CD8-positive, alpha-beta memory T cell (primary cell): ENCODE measurements around the gene PPM1E. TPM values are rescaled to one million over a fixed set of nuclear protein-coding genes. Genes with fewer than 3 reads are reported as not detected.

Source experiments
- CTCF ChIA-PET: fragments of 350-600 bp; sonication (Branson Sonifier 250); formaldehyde crosslinking; loops from one replicate; lab custom pipeline; 2021; ENCODE audit warnings: antibody characterized with exemption; lab: Charles Lee
- POLR2A ChIA-PET: fragments of 350-600 bp; sonication (Branson Sonifier 250); formaldehyde crosslinking; loops from one replicate; lab custom pipeline; 2021; ENCODE audit warnings: antibody characterized with exemption; lab: Charles Lee
- DNase-seq, 5 donors: peaks; one replicate each; pipeline versions ENCODE4 v3.0.0 to v3.0.0-alpha.2; 2020 to 2022; ENCODE audit warnings: mixed read lengths in 1 of 5
- H3K27ac ChIP-seq: one replicate; pipeline ENCODE4 v1.7.0; 2013; ENCODE audit warnings: low read depth, mild to moderate bottlenecking, low read length, moderate library complexity
- H3K27me3 ChIP-seq: 2 replicates; pipeline ENCODE4 v1.7.0; 2013; ENCODE audit warnings: low read length, mild to moderate bottlenecking; ENCODE audit not compliant: insufficient read depth, poor library complexity, severe bottlenecking
- H3K36me3 ChIP-seq: 2 replicates; pipeline ENCODE4 v1.7.0; 2013; ENCODE audit warnings: mild to moderate bottlenecking, low read length, moderate library complexity; ENCODE audit not compliant: insufficient read depth
- H3K4me1 ChIP-seq: 2 replicates; pipeline ENCODE4 v1.7.0; 2013; ENCODE audit warnings: mild to moderate bottlenecking, low read length, moderate library complexity; ENCODE audit not compliant: insufficient read depth
- H3K4me3 ChIP-seq: 2 replicates; pipeline ENCODE4 v1.7.0; 2013; ENCODE audit warnings: mild to moderate bottlenecking, low read length
- H3K9me3 ChIP-seq: 2 replicates; pipeline ENCODE4 v1.7.0; 2013; ENCODE audit warnings: mild to moderate bottlenecking, low read length
- H3K27ac Mint-ChIP-seq, 8 donors: one replicate each; pipeline ENCODE4 v1.8.0; 2020 to 2021; ENCODE audit warnings: mixed read lengths in 8 of 8, mild to moderate bottlenecking in 6 of 8, inconsistent platforms in 3 of 8, moderate library complexity in 3 of 8
- H3K27me3 Mint-ChIP-seq, 2 donors: one replicate each; pipeline ENCODE4 v1.8.0; 2020 to 2021; ENCODE audit warnings: mixed read lengths in 2 of 2, mild to moderate bottlenecking in 1 of 2, moderate library complexity in 1 of 2
- H3K36me3 Mint-ChIP-seq, 3 donors: one replicate each; pipeline ENCODE4 v1.8.0; 2020 to 2021; ENCODE audit warnings: mixed read lengths in 3 of 3, inconsistent platforms in 1 of 3, mild to moderate bottlenecking in 1 of 3
- H3K4me1 Mint-ChIP-seq, 3 donors: one replicate each; pipeline ENCODE4 v1.8.0; 2020 to 2021; ENCODE audit warnings: mixed read lengths in 3 of 3, inconsistent platforms in 1 of 3, mild to moderate bottlenecking in 1 of 3
- H3K4me3 Mint-ChIP-seq, 7 donors: one replicate each; pipeline ENCODE4 v1.8.0; 2020 to 2021; ENCODE audit warnings: mixed read lengths in 7 of 7, mild to moderate bottlenecking in 6 of 7, moderate library complexity in 4 of 7, inconsistent platforms in 2 of 7
- H3K9me3 Mint-ChIP-seq, 5 donors: one replicate each; pipeline ENCODE4 v1.8.0; 2020 to 2022; ENCODE audit warnings: mixed read lengths in 5 of 5, mild to moderate bottlenecking in 3 of 5, moderate library complexity in 2 of 5, inconsistent platforms in 1 of 5
- polyA plus RNA-seq: library from polyadenylated mRNA; unstranded; fragments of 300-500 nt; fragmentation: Illumina TruSeq; gene quantifications from one replicate; pipeline ENCODE4 v1.2.3, GENCODE V29; 2021
- total RNA-seq, 2 experiments: library from RNA; stranded (reverse); gene quantifications; one replicate each; pipeline ENCODE4 v1.2.3, GENCODE V29; 2021

PPM1E gene
- total and polyA plus RNA-seq, 3 experiments from 2014 or later: 0.05 TPM; not detected in 2

GRCh38 chr17:58980706-58981481, 225.2 kb downstream of the PPM1E start:
- no peaks in the 10 kb centered on the region for H3K27me3 Mint-ChIP-seq
- no peaks in the 10 kb centered on the region for H3K4me1 Mint-ChIP-seq
- H3K36me3 Mint-ChIP-seq: peaks cover 0 to 5% (median under 1%) of the 10 kb centered on the region in 3 donors
- no peak for DNase-seq
- H3K9me3 Mint-ChIP-seq: no peaks in the 10 kb centered on the region
- H3K4me1 ChIP-seq: no peaks in the 10 kb centered on the region
- no peaks in the 10 kb centered on the region for H3K27me3 ChIP-seq
- H3K27ac Mint-ChIP-seq: no peak overlapping the region
- CTCF ChIA-PET: no interaction called here
- H3K4me3 ChIP-seq: no peak overlapping the region
- no peak overlapping the region for H3K27ac ChIP-seq
- H3K4me3 Mint-ChIP-seq: no peak overlapping the region
- no peaks in the 10 kb centered on the region for H3K9me3 ChIP-seq
- POLR2A ChIA-PET: no interaction called here
- H3K36me3 ChIP-seq: no peaks in the 10 kb centered on the region

DNA sequence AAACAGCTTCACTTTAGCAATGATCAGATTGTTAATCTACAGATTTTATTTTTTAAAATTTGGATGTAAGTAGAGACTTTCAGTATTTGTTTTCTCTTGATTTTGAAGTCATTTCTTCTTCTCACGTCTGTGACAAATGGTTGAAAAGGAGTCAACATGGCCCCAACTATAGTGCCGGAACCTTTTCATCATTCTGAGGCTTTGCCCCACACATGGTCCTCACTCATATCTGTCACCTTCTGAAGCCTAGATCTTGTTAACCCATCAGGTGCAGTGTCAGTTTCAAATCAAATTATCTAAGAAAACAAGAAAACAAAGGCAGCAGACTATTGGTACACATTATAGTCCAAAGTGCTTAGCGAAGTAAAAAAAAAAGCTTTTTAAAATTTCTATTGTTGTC, 227.0 kb downstream of the PPM1E start:
- H3K4me3 Mint-ChIP-seq: no peak overlapping the region

DNA sequence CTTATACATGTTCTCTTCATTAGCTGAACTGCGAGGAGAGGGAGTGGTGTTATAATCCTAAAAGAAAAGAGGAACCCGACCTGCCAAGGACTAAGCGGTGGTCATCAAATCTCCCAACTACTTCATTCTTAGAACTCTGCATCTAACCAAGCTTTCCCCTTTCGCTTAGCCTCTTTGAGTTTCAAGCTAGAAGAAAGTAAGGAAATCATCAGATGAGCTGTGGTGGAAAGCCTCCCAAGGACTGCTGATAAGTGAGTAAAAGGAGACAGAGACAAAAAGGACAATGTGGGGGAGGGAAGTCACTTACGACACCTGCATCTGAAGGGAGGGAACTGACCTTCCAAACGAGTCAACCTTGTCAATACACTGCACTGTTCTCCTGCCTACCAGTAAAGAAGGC, 229.7 kb downstream of the PPM1E start:
- Mint-ChIP-seq H3K27ac (no peak overlapping the region), H3K9me3 (no peaks in the 10 kb centered on the region), H3K36me3 (peaks cover 0 to 18% (median 7%) of the 10 kb centered on the region in 3 donors), H3K4me1 (no peaks in the 10 kb centered on the region), H3K27me3 (no peaks in the 10 kb centered on the region), H3K4me3 (no peak overlapping the region)
- Histone ChIP-seq H3K36me3 (no peaks in the 10 kb centered on the region), H3K4me3 (no peak overlapping the region), H3K27me3 (no peaks in the 10 kb centered on the region), H3K4me1 (no peaks in the 10 kb centered on the region), H3K9me3 (no peaks in the 10 kb centered on the region), H3K27ac (no peak overlapping the region)
- POLR2A ChIA-PET: no interaction called here
- CTCF ChIA-PET: no interaction called here
- no peak for DNase-seq

More for the DNA sequence above, 227.0 kb downstream of the PPM1E start:
- Histone ChIP-seq H3K36me3 (no peaks in the 10 kb centered on the region), H3K27me3 (no peaks in the 10 kb centered on the region), H3K9me3 (no peaks in the 10 kb centered on the region), H3K4me3 (no peak overlapping the region), H3K4me1 (no peaks in the 10 kb centered on the region), H3K27ac (no peak overlapping the region)
- no peaks in the 10 kb centered on the region for H3K27me3 Mint-ChIP-seq
- POLR2A ChIA-PET: no interaction called here
- H3K9me3 Mint-ChIP-seq: no peaks in the 10 kb centered on the region
- peaks cover 0 to 13% (median 4%) of the 10 kb centered on the region in 3 donors for H3K36me3 Mint-ChIP-seq
- DNase-seq: no peak
- no peaks in the 10 kb centered on the region for H3K4me1 Mint-ChIP-seq
- CTCF ChIA-PET: no interaction called here
- peak overlapping the region in 2 of 8 donors; percentile 45 to 60 for H3K27ac Mint-ChIP-seq

DNA sequence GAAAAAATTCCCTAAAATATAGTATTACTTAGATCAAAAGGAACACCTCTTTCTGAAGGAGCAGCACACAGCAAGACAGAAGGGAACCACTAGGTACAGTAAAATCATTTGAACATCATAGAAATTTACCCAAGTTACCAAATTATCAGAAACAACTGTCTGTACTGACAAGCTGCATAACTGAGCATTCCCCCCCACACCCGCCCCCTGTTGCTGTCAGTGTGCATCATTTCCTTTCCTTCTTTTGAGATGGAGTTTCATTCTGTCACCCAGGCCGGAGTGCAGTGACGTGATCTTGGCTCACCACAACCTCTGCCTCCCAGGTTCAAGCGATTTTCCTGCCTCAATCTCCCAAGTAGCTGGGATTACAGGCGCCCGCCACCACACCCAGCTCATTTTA, 230.3 kb downstream of the PPM1E start:
- H3K27me3 ChIP-seq: no peaks in the 10 kb centered on the region
- POLR2A ChIA-PET: no interaction called here
- Mint-ChIP-seq H3K27me3 (no peaks in the 10 kb centered on the region), H3K4me3 (no peak overlapping the region), H3K27ac (no peak overlapping the region), H3K36me3 (peaks cover 0 to 18% (median 7%) of the 10 kb centered on the region in 3 donors), H3K9me3 (no peaks in the 10 kb centered on the region), H3K4me1 (no peaks in the 10 kb centered on the region)
- CTCF ChIA-PET: no interaction called here
- H3K4me3 ChIP-seq: no peak overlapping the region
- no peaks in the 10 kb centered on the region for H3K36me3 ChIP-seq
- no peak for DNase-seq
- H3K27ac ChIP-seq: no peak overlapping the region
- no peaks in the 10 kb centered on the region for H3K9me3 ChIP-seq
- H3K4me1 ChIP-seq: no peaks in the 10 kb centered on the region

DNA sequence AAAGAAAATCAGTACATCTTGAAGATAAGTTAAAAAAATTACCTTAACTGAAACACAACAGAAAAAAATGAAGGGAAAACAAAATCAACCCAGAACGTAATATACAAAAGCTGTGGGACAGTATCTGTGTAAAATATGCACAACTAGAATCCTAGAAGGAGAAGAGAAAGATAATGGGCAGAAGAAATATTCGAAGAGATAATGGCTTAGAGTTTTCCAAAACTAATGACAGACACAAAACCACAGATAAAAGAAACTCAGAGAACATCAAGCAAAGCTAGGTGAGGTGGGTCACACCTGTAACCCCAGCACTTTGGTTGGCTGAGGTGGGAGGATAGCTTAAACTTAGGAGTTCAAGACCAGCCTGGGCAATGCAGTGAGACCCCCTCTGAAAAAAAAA, 234.0 kb downstream of the PPM1E start:
- no peaks in the 10 kb centered on the region for H3K9me3 Mint-ChIP-seq
- H3K27me3 Mint-ChIP-seq: no peaks in the 10 kb centered on the region
- H3K4me1 ChIP-seq: no peaks in the 10 kb centered on the region
- ChIA-PET POLR2A (interaction anchor here (0.6 kb wide), 1 partner anchor 92 kb away, joined by 3 read pairs; no protein-coding TSS in a partner anchor), CTCF (no interaction called here)
- peaks cover 0 to 37% (median 15%) of the 10 kb centered on the region in 3 donors for H3K36me3 Mint-ChIP-seq
- no peaks in the 10 kb centered on the region for H3K27me3 ChIP-seq
- H3K4me1 Mint-ChIP-seq: no peaks in the 10 kb centered on the region
- peaks cover 4% of the 10 kb centered on the region for H3K36me3 ChIP-seq
- no peak overlapping the region for H3K4me3 Mint-ChIP-seq
- no peak for DNase-seq
- no peak overlapping the region for H3K4me3 ChIP-seq
- peak overlapping the region in 1 of 8 donors; percentile 19 for H3K27ac Mint-ChIP-seq
- H3K9me3 ChIP-seq: no peaks in the 10 kb centered on the region
- H3K27ac ChIP-seq: no peak overlapping the region

GRCh38 chr17:58991718-58992331, 236.2 kb downstream of the PPM1E start:
- Histone ChIP-seq H3K36me3 (peaks cover 4% of the 10 kb centered on the region), H3K4me1 (no peaks in the 10 kb centered on the region), H3K27ac (no peak overlapping the region), H3K4me3 (no peak overlapping the region), H3K27me3 (no peaks in the 10 kb centered on the region), H3K9me3 (no peaks in the 10 kb centered on the region)
- Mint-ChIP-seq H3K36me3 (peaks cover 0 to 34% (median 17%) of the 10 kb centered on the region in 3 donors), H3K27me3 (no peaks in the 10 kb centered on the region), H3K4me1 (no peaks in the 10 kb centered on the region), H3K27ac (peak overlapping the region in 1 of 8 donors; percentile 6), H3K4me3 (no peak overlapping the region), H3K9me3 (no peaks in the 10 kb centered on the region)
- ChIA-PET CTCF (no interaction called here), POLR2A (interaction anchor here (0.5 kb wide), 1 partner anchor 9 kb away, joined by 6 read pairs; no protein-coding TSS in a partner anchor)
- no peak for DNase-seq

DNA sequence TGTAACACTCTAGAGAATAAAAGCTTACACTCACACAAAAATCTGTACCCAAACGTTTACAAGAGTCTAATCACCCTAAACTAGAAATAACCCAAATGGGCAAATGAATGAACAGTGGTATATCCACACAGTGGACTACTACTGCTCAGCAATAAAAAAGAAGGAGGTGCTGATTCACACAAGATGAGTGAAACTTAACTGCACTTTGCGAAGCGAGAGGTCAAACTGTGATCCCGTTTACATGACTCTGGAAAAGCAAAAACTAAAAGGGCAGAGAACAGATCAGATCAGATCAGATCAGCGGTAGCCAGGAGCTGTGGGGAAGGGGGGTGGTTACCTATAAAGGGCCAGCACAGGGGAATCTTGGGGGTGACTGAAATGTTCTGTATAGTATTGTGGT, 237.7 kb downstream of the PPM1E start:
- H3K4me1 Mint-ChIP-seq: no peaks in the 10 kb centered on the region
- Histone ChIP-seq H3K27me3 (no peaks in the 10 kb centered on the region), H3K4me1 (no peaks in the 10 kb centered on the region), H3K9me3 (no peaks in the 10 kb centered on the region), H3K4me3 (no peak overlapping the region), H3K27ac (no peak overlapping the region), H3K36me3 (peaks cover 4% of the 10 kb centered on the region)
- DNase-seq: no peak
- H3K36me3 Mint-ChIP-seq: peaks cover 1 to 42% (median 21%) of the 10 kb centered on the region in 3 donors
- H3K27ac Mint-ChIP-seq: peak overlapping the region in 1 of 8 donors; percentile 20
- H3K9me3 Mint-ChIP-seq: no peaks in the 10 kb centered on the region
- no peak overlapping the region for H3K4me3 Mint-ChIP-seq
- CTCF ChIA-PET: interaction anchor here (1.5 kb wide), 1 partner anchor 475 kb away, joined by 4 read pairs; no protein-coding TSS in a partner anchor
- no peaks in the 10 kb centered on the region for H3K27me3 Mint-ChIP-seq
- POLR2A ChIA-PET: no interaction called here

- Histone ChIP-seq H3K4me3 (no peak overlapping the region), H3K9me3 (no peaks in the 10 kb centered on the region), H3K4me1 (no peaks in the 10 kb centered on the region), H3K27ac (no peak overlapping the region), H3K27me3 (no peaks in the 10 kb centered on the region), H3K36me3 (peaks cover 11% of the 10 kb centered on the region)
- DNase-seq: no peak
- H3K27ac Mint-ChIP-seq: peak overlapping the region in 1 of 8 donors; percentile 61
- no peaks in the 10 kb centered on the region for H3K4me1 Mint-ChIP-seq
- POLR2A ChIA-PET: no interaction called here
- CTCF ChIA-PET: no interaction called here
- no peaks in the 10 kb centered on the region for H3K9me3 Mint-ChIP-seq
- peaks cover 6 to 51% (median 29%) of the 10 kb centered on the region in 3 donors for H3K36me3 Mint-ChIP-seq
- H3K27me3 Mint-ChIP-seq: no peaks in the 10 kb centered on the region
- H3K4me3 Mint-ChIP-seq: no peak overlapping the region
Measured at GRCh38 chr17:58995247-58995940, 239.7 kb downstream of the PPM1E start.
